Measurements from ENCODE around the gene CNNM1.

The CNNM1 gene

GRCh38 chr10:99329304-99329553, at the start of gene CNNM1:
Gene CNNM1 (plus strand): TSS chr10:99329356. CDS start chr10:99329388, 32 bp downstream.
- TF ChIP-seq, protein P1, sequence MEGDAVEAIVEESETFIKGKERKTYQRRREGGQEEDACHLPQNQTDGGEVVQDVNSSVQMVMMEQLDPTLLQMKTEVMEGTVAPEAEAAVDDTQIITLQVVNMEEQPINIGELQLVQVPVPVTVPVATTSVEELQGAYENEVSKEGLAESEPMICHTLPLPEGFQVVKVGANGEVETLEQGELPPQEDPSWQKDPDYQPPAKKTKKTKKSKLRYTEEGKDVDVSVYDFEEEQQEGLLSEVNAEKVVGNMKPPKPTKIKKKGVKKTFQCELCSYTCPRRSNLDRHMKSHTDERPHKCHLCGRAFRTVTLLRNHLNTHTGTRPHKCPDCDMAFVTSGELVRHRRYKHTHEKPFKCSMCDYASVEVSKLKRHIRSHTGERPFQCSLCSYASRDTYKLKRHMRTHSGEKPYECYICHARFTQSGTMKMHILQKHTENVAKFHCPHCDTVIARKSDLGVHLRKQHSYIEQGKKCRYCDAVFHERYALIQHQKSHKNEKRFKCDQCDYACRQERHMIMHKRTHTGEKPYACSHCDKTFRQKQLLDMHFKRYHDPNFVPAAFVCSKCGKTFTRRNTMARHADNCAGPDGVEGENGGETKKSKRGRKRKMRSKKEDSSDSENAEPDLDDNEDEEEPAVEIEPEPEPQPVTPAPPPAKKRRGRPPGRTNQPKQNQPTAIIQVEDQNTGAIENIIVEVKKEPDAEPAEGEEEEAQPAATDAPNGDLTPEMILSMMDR (IDR thresholded peaks at IDR 0.05) = no peak

GRCh38 chr10:99279626-99280111, 49.5 kb upstream of the CNNM1 start:
- TF ChIP-seq, protein P1 (IDR thresholded peaks at IDR 0.05) = no peak

GRCh38 chr10:99280472-99280871, 48.7 kb upstream of the CNNM1 start:
- TF ChIP-seq, protein P1 (IDR thresholded peaks at IDR 0.05) = no peak

GRCh38 chr10:99285881-99286280, 43.3 kb upstream of the CNNM1 start:
- TF ChIP-seq, protein P1 (IDR thresholded peaks at IDR 0.05) = no peak

GRCh38 chr10:99290306-99290705, 38.9 kb upstream of the CNNM1 start:
- TF ChIP-seq, protein P1 (IDR thresholded peaks at IDR 0.05) = no peak

DNA sequence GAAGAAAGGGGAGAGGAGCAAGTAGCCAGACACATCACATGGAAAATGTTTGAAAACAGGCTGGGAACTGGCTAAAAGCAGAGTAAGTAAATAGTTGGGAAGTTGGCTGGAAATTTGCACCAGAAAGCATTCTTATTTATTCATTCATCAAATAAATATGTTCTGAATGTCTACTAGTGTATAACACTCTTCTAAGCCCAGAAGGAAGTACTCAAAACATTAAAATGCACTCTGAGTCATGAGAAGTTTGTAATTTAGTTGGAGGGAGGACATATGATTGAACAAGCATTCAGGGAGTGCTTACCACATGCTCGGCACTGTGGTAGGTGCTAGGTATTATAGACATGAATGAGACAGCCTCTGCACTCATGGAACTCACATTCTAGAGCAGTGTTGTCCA, 37.0 kb upstream of the CNNM1 start:
- TF ChIP-seq, protein P1 (IDR thresholded peaks at IDR 0.05) = no peak

DNA sequence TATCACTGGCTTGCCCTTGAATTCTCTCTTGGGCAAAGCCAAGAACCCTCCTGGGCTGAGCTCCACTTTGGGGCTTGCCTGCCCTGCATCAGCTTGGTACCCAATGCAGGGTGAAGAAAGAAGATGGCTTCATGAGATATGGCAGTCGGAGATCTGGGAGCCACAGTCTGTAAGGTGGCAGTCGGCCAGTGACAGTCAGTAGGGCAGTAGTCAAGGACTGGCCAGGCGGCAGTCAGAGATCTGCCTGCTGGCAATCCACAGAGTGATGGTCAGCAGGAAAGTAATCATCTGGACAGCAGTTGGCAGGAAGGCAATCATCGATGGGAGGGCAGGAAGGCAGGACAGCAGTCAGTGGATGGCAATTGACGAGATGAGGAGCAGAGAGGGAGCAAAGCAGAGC, 32.6 kb upstream of the CNNM1 start:
- TF ChIP-seq, protein P1 (IDR thresholded peaks at IDR 0.05) = no peak

DNA sequence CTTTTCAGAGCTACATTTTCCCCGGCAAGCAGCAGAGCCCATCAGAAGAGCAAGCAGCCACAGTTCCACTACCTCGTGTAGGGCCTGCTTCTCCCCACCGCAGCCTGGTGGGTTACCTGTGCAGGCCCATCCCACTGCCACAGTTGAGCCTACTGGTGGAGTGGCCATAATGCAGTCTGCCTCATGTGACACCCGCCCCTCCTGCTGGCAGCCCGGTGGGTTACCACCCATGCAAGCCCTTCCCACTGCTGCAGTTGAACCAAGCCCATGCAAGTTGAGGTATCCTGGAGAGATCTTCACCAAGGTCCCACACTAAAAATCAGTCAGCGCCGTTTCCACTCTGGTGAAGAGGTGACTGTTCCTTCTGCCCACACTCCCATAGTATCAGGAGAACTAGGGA, 32.1 kb upstream of the CNNM1 start:
- TF ChIP-seq, protein P1 (IDR thresholded peaks at IDR 0.05) = no peak

Data from LNCAP (cell line).